ENCODE measurements around the gene ATG14. TPM values are rescaled to one million over a fixed set of nuclear protein-coding genes. Genes with fewer than 3 reads are reported as not detected.

The ATG14 gene
- total RNA-seq, 1 donor from 2014 or later: 28.8 TPM

GRCh38 chr14:55404173-55404854 lies 7.3 kb downstream of the ATG14 start:
- Histone ChIP-seq H3K4me2 (no peak overlapping the region), H3K79me2 (ENCODE audit: low read depth) (peaks cover 94% of the 10 kb centered on the region), H3K9ac (peak overlapping the region; percentile 21), H3K36me3 (no peaks in the 10 kb centered on the region), H3K27me3 (no peaks in the 10 kb centered on the region), H3K9me3 (ENCODE audit: low read depth) (no peaks in the 10 kb centered on the region), H2AFZ (replicated peaks) (no peak overlapping the region), H4K20me1 (ENCODE audit: low read depth) (peaks cover 5% of the 10 kb centered on the region), H3F3A (ENCODE audit: low read depth) (peaks cover 4% of the 10 kb centered on the region), H3K4me3 (no peak overlapping the region), H3K4me1 (no peaks in the 10 kb centered on the region), H3K27ac (no peak overlapping the region)
- no peaks in the 10 kb centered on the region for H3K27me3 Mint-ChIP-seq (ENCODE audit: insufficient read depth, low read depth)
- DNase-seq (ENCODE audit: low spot score): peak; percentile 11
- no peak overlapping the region for H3K4me3 Mint-ChIP-seq
- H3K36me3 Mint-ChIP-seq: no peaks in the 10 kb centered on the region
- TF ChIP-seq EZH2phosphoT487 (IDR thresholded peaks at IDR 0.05) (no peak), CTCF (IDR thresholded peaks at IDR 0.05) (no peak), EZH2 (IDR thresholded peaks at IDR 0.05) (no peak)
- H3K9me3 Mint-ChIP-seq: no peaks in the 10 kb centered on the region
- peaks cover 1% of the 10 kb centered on the region for H3K4me1 Mint-ChIP-seq
- no peak overlapping the region for H3K27ac Mint-ChIP-seq

- Mint-ChIP-seq H3K4me3 (no peak overlapping the region), H3K9me3 (no peaks in the 10 kb centered on the region), H3K27ac (no peak overlapping the region), H3K4me1 (no peaks in the 10 kb centered on the region), H3K36me3 (no peaks in the 10 kb centered on the region), H3K27me3 (ENCODE audit: insufficient read depth, low read depth) (no peaks in the 10 kb centered on the region)
- H3K4me1 ChIP-seq: no peaks in the 10 kb centered on the region
- H3K27me3 ChIP-seq: no peaks in the 10 kb centered on the region
- peaks cover 5% of the 10 kb centered on the region for H4K20me1 ChIP-seq (ENCODE audit: low read depth)
- no peak for TF ChIP-seq CTCF (IDR thresholded peaks at IDR 0.05)
- no peak overlapping the region for H3K27ac ChIP-seq
- H3F3A ChIP-seq (ENCODE audit: low read depth): peaks cover 4% of the 10 kb centered on the region
- no peaks in the 10 kb centered on the region for H3K36me3 ChIP-seq
- H2AFZ ChIP-seq (replicated peaks): no peak overlapping the region
- no peak overlapping the region for H3K9ac ChIP-seq
- no peaks in the 10 kb centered on the region for H3K9me3 ChIP-seq (ENCODE audit: low read depth)
- H3K79me2 ChIP-seq (ENCODE audit: low read depth): peaks cover 77% of the 10 kb centered on the region
- no peak overlapping the region for H3K4me2 ChIP-seq
- DNase-seq (ENCODE audit: low spot score): no peak
- H3K4me3 ChIP-seq: no peak overlapping the region
Observed at GRCh38 chr14:55401751-55402150, 9.9 kb downstream of the ATG14 start.

- Histone ChIP-seq H2AFZ (replicated peaks) (no peak overlapping the region), H3K9ac (no peak overlapping the region), H4K20me1 (ENCODE audit: low read depth) (peaks cover 5% of the 10 kb centered on the region), H3K4me2 (no peak overlapping the region), H3K27ac (no peak overlapping the region), H3K27me3 (no peaks in the 10 kb centered on the region), H3K4me1 (no peaks in the 10 kb centered on the region), H3F3A (ENCODE audit: low read depth) (peaks cover 4% of the 10 kb centered on the region), H3K9me3 (ENCODE audit: low read depth) (no peaks in the 10 kb centered on the region), H3K4me3 (no peak overlapping the region), H3K36me3 (no peaks in the 10 kb centered on the region), H3K79me2 (ENCODE audit: low read depth) (peaks cover 59% of the 10 kb centered on the region)
- Mint-ChIP-seq H3K36me3 (no peaks in the 10 kb centered on the region), H3K4me1 (no peaks in the 10 kb centered on the region), H3K27ac (no peak overlapping the region), H3K27me3 (ENCODE audit: insufficient read depth, low read depth) (no peaks in the 10 kb centered on the region), H3K4me3 (no peak overlapping the region), H3K9me3 (no peaks in the 10 kb centered on the region)
- DNase-seq (ENCODE audit: low spot score): no peak
- TF ChIP-seq EZH2phosphoT487 (IDR thresholded peaks at IDR 0.05) (no peak), EZH2 (IDR thresholded peaks at IDR 0.05) (no peak), CTCF (IDR thresholded peaks at IDR 0.05) (no peak)
Observed at GRCh38 chr14:55399852-55400251, 11.8 kb downstream of the ATG14 start.
